GM19238 (cell line): ENCODE data around the gene SREBF1.

ENCODE experiments used
- DNase-seq: peaks from one replicate; pipeline ENCODE4 v3.0.0; 2011; ENCODE audit warnings: low spot score; ENCODE audit not compliant: insufficient read length

The SREBF1 gene

DNA sequence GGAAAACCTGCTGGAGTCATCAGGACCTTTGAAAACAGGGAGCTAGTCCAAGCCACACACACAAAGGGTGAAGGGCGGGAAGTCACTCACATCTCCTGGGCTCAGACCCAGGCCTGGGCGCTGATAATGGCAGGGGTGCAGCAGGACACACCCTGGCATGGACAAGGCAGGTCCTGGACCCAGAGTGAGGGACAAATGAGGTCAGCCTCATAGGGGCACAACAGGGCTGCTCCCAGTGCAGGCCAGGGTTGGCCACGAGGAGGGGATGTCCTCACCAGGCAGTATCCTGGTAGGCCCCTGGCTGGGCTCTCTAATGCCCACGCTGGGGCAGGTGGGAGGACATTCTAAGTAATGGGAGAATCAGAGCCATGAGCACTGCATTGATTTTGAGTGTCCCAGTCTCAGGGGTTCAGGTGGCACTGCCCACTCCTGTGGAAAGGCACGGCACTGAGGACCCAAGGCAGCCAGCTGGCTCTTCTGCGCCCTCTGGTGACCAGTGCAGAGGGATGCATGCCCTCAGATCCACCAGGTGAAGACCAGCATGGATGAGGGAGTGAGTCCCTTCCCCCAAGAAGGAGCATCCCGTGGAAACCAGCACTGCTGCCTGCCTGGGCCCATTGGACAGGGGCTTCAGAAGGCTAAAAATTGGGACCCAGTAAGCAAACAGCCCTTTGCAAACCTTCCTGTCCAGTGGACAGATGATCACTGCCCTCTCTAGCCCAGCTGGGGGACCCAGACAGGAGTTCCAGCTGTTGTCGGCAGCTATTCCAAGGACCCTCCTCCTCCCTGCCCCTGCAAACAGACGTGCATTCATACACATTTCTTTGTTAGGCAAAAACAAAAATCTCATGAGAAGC lies 23.4 kb upstream of the SREBF1 start:
- DNase-seq: peak; percentile 84

DNA sequence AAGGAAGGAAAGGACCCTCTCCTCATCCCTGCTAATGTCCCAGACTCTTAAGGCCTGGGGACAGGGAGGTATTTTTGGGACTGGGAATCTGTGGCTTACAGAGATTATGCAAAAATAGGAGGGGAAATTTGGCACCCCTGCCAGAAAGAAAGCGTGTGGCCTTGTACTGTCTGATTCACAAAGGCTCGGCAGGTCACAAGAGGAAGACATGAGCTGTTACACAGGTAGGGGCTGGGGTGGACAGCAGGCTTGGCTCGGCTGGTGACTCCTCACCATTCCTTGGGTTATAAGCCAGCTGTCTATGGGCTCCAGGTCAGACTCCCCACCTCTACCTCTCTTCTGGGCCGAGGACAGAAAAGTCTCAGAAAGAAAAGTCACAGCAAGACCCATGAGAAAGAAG lies 20.7 kb upstream of the SREBF1 start:
- DNase-seq: no peak

DNA sequence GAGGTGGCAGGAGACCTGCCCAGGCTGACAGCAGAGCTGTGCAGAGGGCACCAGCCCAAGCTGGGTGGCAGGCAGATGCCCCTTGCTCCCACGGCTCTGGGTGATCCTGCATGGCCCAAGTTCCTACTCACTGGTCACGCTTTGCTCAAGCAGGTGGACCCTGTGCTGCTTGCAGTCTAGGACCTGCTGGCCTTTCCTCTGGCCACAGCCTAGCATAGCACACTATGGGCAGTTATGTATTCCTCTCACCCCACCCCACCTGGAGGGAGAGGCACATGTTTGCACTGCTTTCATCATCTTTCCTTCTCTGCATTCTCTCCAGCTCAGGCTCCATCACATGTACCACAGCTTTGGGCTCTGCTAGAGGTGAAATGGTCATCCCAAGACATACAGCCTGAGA lies 19.6 kb upstream of the SREBF1 start:
- DNase-seq: no peak

DNA sequence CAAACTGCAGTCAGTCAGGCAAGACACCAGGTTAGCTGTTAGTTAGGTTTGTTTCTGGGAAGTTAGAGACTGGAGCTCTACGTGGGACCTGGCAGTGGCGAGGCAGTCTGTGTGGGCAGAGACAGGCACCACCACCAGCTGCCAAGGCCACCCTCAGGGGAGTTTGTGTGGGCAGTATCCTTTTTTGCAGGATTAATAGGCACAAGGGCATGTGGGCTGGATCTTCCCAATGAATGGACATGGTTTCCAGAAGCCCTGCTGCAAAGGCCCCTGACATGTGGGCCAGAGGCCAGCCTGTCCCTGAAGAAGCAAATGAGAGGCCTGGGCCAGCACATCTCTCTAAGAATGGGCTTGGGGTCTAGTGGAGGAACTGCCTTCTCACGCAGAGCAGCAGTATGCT lies 19.2 kb upstream of the SREBF1 start:
- DNase-seq: no peak

DNA sequence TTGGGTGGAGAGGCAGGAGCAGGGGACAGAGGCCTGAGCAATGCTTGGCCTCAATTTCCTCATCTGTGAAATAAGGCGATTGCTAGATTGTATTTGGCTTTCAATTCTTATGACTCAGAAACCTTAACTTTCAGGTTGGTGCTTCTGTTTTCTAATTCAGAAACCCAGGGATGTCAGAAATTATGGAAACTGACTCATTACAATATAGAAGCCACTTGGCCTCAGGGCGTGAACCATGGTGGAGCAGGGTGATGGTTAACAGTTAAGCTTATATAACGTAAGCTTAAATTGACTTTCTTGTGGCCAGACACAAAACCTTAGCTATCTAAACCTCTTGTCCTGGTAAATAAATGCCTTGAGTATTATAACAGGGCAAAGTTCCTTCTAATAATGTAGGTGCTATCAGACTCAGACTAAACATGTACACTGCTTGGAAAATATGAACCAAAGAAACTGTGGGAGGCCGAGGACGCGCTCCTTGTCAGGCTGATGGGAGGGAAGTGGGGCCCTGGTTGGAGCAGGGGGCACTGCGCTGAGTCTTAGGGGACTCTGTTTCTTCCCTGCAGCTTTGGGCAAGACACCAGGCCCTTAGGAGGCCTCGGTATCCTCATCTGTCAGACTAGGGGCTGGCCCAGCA lies 17.1 kb upstream of the SREBF1 start:
- DNase-seq: no peak

DNA sequence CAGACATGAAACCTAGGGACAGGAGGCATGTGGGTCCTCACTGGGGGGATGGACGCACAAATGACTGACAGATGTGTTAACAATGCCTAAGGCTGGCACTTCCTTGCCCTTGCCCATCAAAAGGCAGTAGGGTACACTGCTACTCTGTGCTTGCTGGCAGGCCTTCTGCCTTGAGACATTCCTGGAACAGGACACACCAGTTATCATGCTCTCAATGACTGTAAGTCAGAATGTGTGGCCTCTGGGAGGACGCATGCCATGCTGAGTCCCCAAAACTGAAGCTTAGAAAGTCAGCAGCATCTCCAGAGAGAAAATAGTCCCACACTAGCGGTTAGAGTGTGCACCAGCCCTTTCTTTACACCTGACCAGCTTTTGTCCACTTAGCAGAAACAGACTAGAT lies 16.1 kb upstream of the SREBF1 start:
- no peak for DNase-seq

DNA sequence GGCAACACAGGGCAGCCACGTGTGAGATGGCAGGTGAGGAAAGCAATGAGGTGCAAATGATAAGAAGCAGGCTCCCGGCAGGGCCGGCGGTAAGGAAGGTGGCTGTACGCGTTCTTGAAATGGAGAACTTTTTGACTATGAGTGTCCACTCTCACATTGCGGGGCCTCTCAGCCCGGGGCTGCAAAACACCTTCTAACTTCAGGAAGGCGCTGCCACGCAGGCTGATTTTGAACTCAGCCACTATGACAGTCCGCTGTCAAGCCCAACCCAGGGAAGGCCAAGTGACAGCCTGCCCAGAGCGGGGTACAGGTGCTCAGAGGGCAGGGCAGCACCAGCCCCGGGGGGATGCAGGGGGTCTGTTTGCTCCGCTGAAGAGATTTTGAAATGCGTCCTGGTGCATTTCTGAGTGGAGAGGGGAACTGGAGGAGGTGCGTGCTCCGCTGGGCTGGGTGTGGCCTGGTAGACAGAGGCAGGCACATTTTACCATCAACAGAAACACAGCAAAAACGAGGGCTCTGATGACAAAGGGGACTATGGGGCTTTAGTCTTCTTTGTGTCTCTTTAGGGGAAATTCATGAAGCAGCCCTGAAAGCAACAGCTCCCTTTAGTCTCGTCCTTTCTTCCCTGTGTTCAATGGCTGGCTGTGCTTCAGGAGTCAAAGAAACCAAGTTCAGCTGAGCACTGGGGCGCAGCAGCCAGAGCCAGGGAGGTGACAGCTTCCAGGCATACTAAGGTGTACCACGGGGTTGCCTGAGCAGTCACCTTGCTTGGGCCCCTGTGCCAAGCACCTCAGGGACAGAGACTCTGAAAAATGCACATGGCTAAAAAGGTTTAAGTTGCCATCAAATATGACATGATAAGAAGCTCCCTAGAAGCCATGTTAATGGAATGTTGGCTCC lies 14.6 kb upstream of the SREBF1 start:
- DNase-seq: no peak

DNA sequence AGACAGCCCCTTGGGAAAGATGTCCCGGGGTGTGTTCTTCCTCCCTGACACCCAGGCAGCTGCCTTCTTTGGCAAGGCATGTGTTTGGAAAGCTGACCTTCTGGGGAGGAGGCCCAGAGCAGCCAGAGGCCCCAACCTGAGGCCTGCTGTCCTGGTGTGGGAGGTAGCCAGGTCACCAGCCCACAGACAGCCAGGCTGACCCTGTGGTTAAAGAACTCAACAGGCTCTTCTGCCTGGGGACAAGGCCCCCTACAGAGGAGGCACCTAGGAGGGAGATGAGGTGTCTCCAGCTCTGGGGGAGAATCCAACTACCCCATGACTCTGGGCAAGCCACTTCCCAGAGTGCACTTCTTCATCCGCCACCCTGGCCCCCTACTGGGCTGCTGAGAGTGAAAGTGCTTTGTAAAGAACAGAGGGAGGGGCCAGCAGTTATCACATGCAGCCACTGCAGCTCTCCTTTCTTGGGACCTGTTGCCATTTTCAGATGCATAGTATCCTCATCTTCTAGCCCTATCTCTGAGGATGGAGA lies 13.1 kb upstream of the SREBF1 start:
- DNase-seq: peak; percentile 53

DNA sequence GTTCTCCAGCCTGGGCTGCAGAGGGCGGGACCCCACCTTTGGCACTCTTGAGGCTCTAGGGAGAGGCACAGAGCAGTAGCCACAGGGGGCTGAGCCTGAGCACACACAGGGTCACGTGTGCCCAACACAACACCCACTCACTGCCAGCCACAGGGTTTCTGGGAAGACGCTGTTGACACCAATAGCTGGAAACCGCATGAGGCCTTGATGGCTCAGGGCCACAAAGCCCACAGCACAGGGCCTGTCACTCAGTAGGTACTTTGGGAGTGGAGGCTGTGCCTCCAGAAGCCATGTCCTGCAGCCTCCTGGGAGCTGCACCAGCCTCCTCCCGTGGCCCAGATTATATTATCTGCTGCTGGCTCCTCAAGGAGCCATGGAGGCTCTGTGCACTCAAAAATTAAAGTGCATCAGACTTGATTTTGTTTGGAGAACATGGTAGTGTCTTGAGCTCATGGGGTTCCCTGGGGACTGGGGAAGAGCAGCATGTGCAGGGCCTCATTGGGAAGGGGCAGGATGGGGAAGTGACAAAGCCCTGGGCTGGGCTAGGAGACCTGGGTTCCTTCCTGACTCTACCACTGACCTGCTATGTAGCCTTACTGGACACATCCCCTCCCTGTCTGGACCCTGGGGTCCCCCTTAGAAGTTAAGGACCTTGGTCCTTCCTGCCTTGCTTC lies 12.5 kb upstream of the SREBF1 start:
- DNase-seq: no peak

DNA sequence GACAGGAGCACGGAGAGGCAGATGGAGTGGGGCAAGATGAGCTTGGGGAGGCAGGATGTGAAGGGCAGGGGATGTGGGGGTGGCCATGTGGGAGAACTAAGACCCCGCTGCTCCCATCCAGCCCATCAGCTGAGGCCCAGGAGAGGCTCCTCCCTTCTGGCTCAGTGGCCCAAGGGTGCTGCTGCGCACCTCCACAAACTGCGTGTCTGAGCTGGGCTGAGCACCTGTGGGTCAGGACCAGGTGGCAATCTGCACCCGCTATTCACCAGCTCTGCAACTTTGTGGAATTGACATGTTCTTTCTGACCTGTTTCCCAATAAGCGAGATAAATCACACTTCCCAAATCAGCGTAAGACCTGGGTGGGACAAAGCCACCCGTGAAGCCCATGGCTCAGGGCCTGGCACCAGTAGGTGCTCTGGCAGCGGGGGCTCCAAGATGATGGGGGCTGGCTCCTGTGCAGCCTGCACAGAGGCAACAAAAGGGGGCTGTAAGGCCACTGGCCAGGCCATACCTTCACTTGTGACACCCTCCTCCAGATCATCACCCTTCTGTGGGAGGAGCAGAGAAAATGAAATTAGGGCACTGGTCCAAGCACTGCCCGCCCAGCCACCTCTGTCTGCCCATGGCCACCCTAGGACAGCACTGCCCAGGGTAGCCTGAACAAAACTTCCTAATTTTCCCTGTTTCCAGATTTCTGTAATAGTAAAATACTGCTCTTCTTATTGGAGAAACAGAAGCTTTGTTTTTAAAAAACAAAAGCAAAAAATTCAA lies 11.7 kb upstream of the SREBF1 start:
- no peak for DNase-seq

DNA sequence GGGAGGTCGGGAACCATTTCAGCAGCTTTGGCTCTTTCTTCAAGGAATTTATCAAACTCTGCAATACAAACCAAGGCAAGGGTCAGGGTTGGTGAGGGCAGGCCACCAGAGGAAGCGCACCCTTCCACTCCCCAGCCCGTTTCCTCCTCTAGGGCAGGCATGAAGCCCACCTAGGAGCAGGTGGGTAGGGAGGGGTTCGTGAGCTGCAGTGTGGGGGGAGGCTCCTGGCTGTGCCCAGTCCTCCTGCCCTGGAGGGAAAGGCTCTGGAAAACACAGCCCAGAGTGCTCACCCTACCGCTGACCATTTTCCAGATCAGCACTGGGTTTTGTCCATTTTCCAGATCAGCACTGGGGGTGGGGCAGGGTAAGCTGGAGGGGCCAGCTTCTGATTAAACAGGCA lies 10.9 kb upstream of the SREBF1 start:
- DNase-seq: no peak

DNA sequence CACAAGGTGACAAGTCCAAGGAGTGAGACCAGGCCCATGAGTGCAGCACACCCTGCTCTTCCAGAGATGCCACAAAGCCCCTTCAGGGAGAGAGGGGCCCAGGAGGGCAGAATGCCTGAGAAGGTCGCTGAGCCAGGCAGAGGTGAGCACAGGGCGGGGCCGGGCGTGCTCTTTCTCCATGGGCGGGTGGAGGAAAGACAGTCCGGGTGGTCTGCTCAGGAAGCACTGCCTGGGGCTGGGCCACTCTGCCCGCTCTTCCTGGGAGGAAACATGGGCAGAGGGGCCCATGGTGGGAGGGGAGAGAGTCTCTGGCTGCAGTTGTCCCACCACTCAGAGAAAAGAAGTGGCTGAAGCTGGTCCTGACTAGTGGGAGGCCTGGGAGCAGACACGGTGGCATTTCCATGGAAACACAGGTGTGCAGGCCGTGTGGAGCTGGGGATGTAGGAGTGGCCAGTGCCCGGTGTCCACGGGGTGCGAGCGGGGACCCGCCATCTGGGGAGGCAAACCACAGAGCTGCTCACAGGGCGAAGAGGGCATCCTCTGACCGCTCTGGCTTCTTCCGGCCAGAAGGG lies 10.4 kb upstream of the SREBF1 start:
- no peak for DNase-seq

DNA sequence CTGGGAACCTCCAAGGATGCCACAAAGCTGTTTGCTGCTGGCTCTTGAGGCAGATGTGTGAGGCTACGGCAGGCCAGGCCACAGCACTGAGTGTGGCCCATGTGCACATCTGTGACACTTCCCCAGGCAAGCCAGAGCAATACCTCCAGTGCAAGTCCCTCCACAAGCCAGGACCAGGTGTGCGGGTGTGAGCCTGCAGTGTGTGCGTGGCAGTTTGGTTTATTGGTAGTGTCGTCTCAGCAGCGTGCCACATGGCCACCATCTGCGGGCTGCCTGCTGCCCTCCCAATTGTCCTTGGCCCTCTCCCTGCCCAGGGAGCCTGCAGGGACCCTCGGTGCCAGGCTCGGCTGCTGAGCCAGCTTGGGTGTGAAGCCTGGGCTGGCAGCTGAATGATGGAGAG lies 9.9 kb upstream of the SREBF1 start:
- DNase-seq: no peak

DNA sequence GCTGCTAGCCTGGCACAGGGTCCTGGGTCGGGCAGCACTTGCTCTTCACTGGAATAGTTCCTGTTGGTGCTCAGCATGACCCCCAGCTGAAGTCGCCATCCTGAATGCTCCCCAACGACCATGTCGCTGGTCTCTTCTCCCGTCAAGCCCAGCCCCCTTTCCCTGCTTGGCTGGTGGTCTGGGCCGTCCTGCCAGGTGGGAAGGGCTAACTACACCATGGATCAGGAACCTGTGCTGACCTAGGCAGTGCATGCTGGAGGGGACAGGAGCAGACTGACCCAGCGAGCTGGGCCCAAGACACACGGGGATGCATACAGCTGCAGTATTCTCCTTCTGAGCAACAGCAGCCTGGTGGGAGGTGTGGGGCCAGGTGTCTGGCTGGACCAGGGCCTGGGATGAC lies 9.2 kb upstream of the SREBF1 start:
- DNase-seq: no peak

DNA sequence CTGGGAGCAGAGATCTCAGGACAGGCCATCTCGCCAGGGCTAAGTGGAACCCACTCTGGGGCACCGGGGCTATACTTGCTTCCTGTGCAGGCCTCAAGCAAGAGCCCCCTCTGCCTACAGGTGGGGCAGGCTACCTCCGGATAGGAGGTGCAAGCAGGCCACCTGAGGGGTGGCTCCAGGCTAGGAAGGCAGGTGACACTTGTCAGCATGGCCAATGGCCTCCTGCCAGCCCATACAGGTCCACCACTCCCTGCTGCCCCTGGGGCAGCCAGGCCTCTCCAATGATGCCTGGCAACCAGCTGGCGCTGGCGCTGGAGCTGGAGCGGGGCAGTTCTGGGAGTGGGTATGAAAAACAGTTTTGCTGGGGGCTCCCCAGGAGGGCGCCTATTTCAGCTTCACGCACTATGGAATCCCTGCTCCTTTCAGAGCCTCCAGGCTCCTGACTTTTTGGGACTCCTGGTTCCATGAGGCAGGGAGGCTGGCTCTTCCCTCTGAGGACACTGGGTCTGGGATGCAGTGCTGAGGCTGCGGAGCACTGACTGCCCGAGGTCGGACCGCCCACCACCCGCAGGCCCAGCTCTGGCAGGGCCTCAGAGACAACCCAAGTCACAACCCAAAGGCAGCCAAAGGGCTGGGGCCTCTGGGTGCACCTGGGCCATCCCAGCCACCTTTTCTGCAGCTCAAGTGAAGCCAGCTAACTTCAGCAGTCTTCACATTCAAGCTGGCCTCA lies 8.4 kb upstream of the SREBF1 start:
- no peak for DNase-seq

DNA sequence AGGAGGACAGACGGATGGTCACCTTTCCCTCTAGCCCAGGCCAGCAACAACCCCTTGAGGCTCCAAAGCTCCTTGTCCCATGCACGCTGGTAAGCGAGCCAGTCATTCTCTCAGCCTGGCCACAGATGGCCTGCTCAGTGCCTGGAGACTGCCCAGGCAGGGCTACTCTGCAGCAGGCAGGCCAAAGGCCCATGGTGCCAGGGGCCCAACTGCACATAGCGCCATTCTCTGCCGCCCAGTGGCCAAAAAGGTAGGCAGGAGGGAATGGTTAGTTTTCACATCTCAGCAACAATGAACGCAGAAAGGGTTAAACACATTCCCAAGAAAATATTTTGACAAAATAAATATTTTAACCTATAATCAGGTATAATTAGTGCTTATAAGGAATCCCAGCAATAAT lies 7.7 kb upstream of the SREBF1 start:
- no peak for DNase-seq

DNA sequence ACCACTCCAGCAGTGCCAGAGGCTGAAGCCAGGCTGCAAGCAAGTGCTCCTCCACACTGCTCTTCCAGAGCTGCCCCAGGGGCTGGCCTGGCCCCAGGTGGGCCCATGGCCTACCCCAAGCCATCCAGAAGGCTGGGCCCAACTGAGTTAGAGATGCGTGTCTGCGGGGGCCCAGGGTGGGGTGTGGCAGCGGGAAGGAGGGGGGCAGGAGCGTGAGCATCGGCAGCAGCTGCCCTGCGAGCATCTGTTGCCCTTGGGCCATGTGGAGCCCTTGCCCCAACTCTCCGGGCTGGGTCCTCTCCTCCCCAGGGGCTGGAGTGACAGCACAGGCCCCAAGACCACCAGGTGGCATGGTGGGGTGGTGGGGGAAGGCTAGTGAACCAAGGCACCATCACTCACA lies 7.3 kb upstream of the SREBF1 start:
- no peak for DNase-seq

DNA sequence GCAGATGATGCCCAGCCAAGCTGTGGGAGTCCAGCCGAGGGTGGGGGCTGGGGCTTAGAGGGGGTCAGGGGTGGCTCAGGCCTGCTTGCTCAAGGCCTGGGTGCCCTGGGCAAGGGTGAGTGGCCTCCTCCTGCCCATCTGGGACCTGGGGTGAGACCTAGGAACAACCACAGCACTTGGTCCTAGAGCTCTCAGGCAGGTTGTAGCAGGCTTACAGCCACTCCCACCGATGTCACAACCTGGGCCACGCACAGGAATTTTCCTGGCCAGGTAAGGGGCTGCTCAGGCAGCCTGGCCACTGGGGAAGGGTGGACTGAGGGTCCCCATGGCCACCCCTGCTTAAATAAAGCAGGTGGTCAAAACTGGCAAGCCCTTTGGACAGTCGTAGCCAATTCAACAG lies 6.3 kb upstream of the SREBF1 start:
- no peak for DNase-seq

DNA sequence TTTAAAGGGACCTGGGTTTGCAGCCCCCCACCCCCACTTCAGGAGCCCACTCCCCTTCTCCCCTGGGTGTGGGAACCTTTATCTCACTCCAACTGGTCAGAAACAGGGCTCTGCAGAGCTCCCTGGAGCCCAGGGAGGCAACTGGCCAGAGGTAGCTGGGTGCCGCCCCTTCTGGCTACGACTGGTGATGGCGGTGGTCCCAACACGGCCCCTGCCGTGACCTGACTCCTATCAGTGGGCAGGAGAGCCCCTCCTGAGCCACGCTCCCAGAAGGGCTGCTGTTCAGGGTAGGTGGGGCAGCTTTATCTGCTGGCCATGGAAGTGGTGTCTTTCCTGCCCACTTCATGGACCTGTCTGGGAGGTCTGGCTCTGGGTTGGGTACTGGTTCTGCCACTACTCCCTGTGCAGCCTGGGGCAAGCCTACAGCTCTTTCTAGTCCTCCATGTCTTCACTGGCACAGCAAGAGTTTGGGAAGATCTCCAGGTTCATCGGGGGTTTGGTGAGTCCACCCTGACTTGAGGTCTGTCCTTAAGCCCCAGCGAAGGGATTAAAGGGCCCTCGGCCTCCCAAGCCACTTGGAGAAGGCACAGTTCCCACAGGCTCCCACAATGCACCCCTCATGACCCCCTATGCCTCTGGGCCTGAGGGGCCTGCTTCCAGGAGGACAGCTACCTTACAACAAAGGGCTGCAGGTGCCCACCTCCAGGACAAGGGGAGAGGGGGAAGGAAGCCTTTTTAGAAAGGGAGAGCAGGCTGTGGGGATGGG lies 5.5 kb upstream of the SREBF1 start:
- DNase-seq: no peak
